Left lobe of liver (tissue), 2 donors: ENCODE results near the gene CYP4V2. TPM values are rescaled to one million over a fixed set of nuclear protein-coding genes. Genes with fewer than 3 reads are reported as not detected.

ENCODE experiments used
- ATAC-seq: fragments of 200-7000 bp; cut with Tn5 transposase; one replicate; pipeline ENCODE4 v1.9.1; 2020; ENCODE audit warnings: mild to moderate bottlenecking, moderate library complexity
- DNase-seq: peaks from one replicate; pipeline ENCODE4 v3.0.0-alpha.2; 2020; ENCODE audit warnings: low spot score
- total RNA-seq: library from RNA; stranded (reverse); gene quantifications from one replicate; pipeline ENCODE4 v1.2.1, GENCODE V29; 2021
- donor health status: DM: no; HTN: no; CAD: no; lungs with moderate emphysema.
- donor health status: DM: no; HTN: yes; CAD: no.

The CYP4V2 gene
- total RNA-seq, 1 donor from 2014 or later: 103 TPM

GRCh38 chr4:186172546-186172945 lies 18.8 kb upstream of the CYP4V2 start:
- ATAC-seq (peak; percentile 35), DNase-seq (no peak)

- DNase-seq (no peak), ATAC-seq (no peak)
Observed at GRCh38 chr4:186188107-186188506, 3.3 kb upstream of the CYP4V2 start.

GRCh38 chr4:186189656-186190055 lies 1.7 kb upstream of the CYP4V2 start:
- no peak for ATAC-seq
- DNase-seq: no peak

- DNase-seq (no peak), ATAC-seq (peak; percentile 44)
Observed at GRCh38 chr4:186190581-186191199, 677 bp upstream of the CYP4V2 start.

- DNase-seq (peak; percentile 63), ATAC-seq (peak; percentile 44)
Observed at GRCh38 chr4:186192066-186192612, 772 bp downstream of the CYP4V2 start.

GRCh38 chr4:186193851-186194250 lies 2.5 kb downstream of the CYP4V2 start:
- no peak for ATAC-seq
- no peak for DNase-seq

GRCh38 chr4:186196063-186196462 lies 4.7 kb downstream of the CYP4V2 start:
- ATAC-seq: peak; percentile 26
- DNase-seq: peak; percentile 62

GRCh38 chr4:186200516-186200915 lies 9.1 kb downstream of the CYP4V2 start:
- ATAC-seq (no peak), DNase-seq (no peak)

- DNase-seq (no peak), ATAC-seq (no peak)
Observed at GRCh38 chr4:186201010-186201409, 9.6 kb downstream of the CYP4V2 start.

- peak; percentile 65 for DNase-seq
- peak; percentile 93 for ATAC-seq
Observed at GRCh38 chr4:186201535-186202230, 10.3 kb downstream of the CYP4V2 start.

- no peak for DNase-seq
- no peak for ATAC-seq
Observed at GRCh38 chr4:186202490-186203140, 11.2 kb downstream of the CYP4V2 start.

- DNase-seq (no peak), ATAC-seq (no peak)
Observed at GRCh38 chr4:186203406-186203805, 12.0 kb downstream of the CYP4V2 start.

- peak; percentile 49 for ATAC-seq
- peak; percentile 65 for DNase-seq
Observed at GRCh38 chr4:186204103-186204559, 12.8 kb downstream of the CYP4V2 start.

GRCh38 chr4:186204686-186205085 lies 13.3 kb downstream of the CYP4V2 start:
- DNase-seq (peak; percentile 70), ATAC-seq (peak; percentile 54)

GRCh38 chr4:186205156-186205555 lies 13.8 kb downstream of the CYP4V2 start:
- DNase-seq (no peak), ATAC-seq (no peak)

GRCh38 chr4:186216465-186217024 lies 25.2 kb downstream of the CYP4V2 start:
- peak; percentile 30 for ATAC-seq
- DNase-seq: no peak

- DNase-seq (no peak), ATAC-seq (peak; percentile 51)
Observed at GRCh38 chr4:186217733-186218293, 26.4 kb downstream of the CYP4V2 start.

- DNase-seq (no peak), ATAC-seq (peak; percentile 10)
Observed at GRCh38 chr4:186221624-186222023, 30.3 kb downstream of the CYP4V2 start.

- DNase-seq (no peak), ATAC-seq (no peak)
Observed at GRCh38 chr4:186225848-186226247, 34.5 kb downstream of the CYP4V2 start.

- DNase-seq: peak; percentile 81
Observed at GRCh38 chr4:186226521-186227189, 35.3 kb downstream of the CYP4V2 start.

More at GRCh38 chr4:186226521-186227189, 35.3 kb downstream of the CYP4V2 start:
- ATAC-seq: peak; percentile 77
